SK-N-SH treated with all-trans-retinoic acid at 6 μM for 48 hours (cell line): ENCODE results near the gene COBLL1.

Experiments
- GLIS3 ChIP-seq: fragments of 250-450 bp; sonication (Bioruptor Pico); IDR thresholded peaks from 2 replicates; pipeline ENCODE4 v1.5.0; 2020; ENCODE audit warnings: mild to moderate bottlenecking, moderate library complexity
- OSR1 ChIP-seq: fragments of 250-450 bp; sonication (Bioruptor Pico); IDR thresholded peaks from 2 replicates; pipeline ENCODE4 v1.8.0; 2022; ENCODE audit warnings: moderate library complexity, mild to moderate bottlenecking, inconsistent platforms

DNA sequence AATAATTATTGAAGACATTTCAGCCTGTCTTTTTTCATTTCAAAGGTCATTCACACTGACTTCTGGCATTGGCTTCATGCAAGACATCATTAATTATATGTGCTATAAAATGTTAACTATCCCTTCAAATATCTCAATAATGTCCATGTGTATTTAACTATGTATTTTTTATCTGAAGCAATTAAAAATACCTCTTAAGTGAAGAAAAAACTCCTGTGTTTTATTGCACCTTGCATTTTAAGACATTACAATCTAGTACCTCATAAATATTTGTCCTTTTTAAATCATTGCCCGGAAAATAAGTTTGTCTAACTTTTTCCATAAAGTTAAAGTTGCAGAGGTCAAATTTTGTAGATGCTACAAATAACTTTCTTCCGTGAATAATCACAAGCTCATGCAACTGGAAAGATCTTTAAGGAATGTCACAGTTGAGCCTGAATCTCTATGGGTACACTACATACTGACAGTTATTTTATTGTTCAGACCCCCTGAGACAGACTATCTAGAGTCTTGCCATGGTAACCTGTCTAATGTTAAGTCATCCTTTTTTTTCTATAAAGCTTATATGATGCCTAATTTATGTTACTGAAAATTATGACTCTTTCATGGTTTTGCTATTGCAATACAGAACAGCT, 38.4 kb upstream of the COBLL1 start:
- TF ChIP-seq OSR1 (CRISPR knock-in tag) (no peak), GLIS3 (CRISPR knock-in tag) (no peak)
